HCT116 (cell line): ENCODE data around the gene ZNF581. TPM values are rescaled to one million over a fixed set of nuclear protein-coding genes. Genes with fewer than 3 reads are reported as not detected.

Source experiments
- ATAC-seq: fragments of 200-7000 bp; cut with Tn5 transposase; 2 replicates; pipeline ENCODE4 v1.9.1; 2020; ENCODE audit warnings: mild to moderate bottlenecking, moderate library complexity
- BruUV-seq: library from RNA; stranded (reverse); fragments of 400-500 nt; replicated peaks from 2 replicates; lab custom pipeline; 2021; lab: Mats Ljungman, UMichigan
- CTCF ChIA-PET: fragments of 300-600 bp; sonication (Branson Sonifier 250); formaldehyde crosslinking; loops from one replicate; lab custom pipeline; 2021; ENCODE audit warnings: antibody characterized with exemption; lab: Charles Lee
- POLR2A ChIA-PET: fragments of 300-600, 350-600 bp; sonication (Branson Sonifier 250); formaldehyde crosslinking; loops from one replicate; lab custom pipeline; 2021; ENCODE audit warnings: antibody characterized with exemption; lab: Charles Lee
- RAD21 ChIA-PET, 2 experiments: fragments of 300-600 bp; sonication (Branson Sonifier 250); formaldehyde crosslinking; loops; one replicate each; lab custom pipeline; 2023; ENCODE audit warnings: low total read pairs in 2 of 2; ENCODE audit not compliant: uncharacterized antibody in 2 of 2, unreplicated experiment in 2 of 2, low non-redundant PET in 1 of 2; lab: Charles Lee
- DNase-seq: peaks from one replicate; pipeline ENCODE4 v3.0.0-alpha.2; 2010; ENCODE audit warnings: low read depth, low spot score
- H2AFZ ChIP-seq: fragments of 200-600 bp; shearing (Covaris generic), sonication (generic); 2 replicates; pipeline ENCODE4 v1.6.1; 2017; ENCODE audit warnings: low read depth, mixed run types, mixed read lengths, antibody characterized with exemption, low read length; ENCODE audit not compliant: poor library complexity, severe bottlenecking
- H3K27ac ChIP-seq: 2 replicates; pipeline ENCODE4 v1.5.1; 2012; ENCODE audit warnings: low read depth, low read length
- H3K27me3 ChIP-seq: fragments of 200-600 bp; sonication (generic); 2 replicates; pipeline ENCODE4 v1.6.1; 2016; ENCODE audit warnings: mixed run types, low read length, mixed read lengths; ENCODE audit not compliant: insufficient read depth
- H3K36me3 ChIP-seq, 2 experiments: fragments of 200-500 bp in 1 of 2; fragments of 200-600 bp in 1 of 2; sonication (Bioruptor generic) in 1 of 2; sonication (generic) in 1 of 2; 2 replicates each; pipeline versions ENCODE4 v1.5.1 to v1.6.1; 2014 to 2016; ENCODE audit warnings: low read length in 2 of 2, inconsistent platforms in 1 of 2, mixed read lengths in 1 of 2, mixed run types in 1 of 2; ENCODE audit not compliant: insufficient read depth in 2 of 2, control insufficient read depth in 1 of 2
- H3K4me1 ChIP-seq, 2 experiments: fragments of 200-600 bp in 1 of 2; sonication (generic) in 1 of 2; 2 replicates each; pipeline versions ENCODE4 v1.5.1 to v1.6.1; 2012 to 2017; ENCODE audit warnings: low read length in 2 of 2, inconsistent platforms in 1 of 2, mild to moderate bottlenecking in 1 of 2, mixed read lengths in 1 of 2, mixed run types in 1 of 2, moderate library complexity in 1 of 2; ENCODE audit not compliant: insufficient read depth in 2 of 2, control insufficient read depth in 1 of 2
- H3K4me2 ChIP-seq: fragments of 200-600 bp; sonication (generic); 2 replicates; pipeline ENCODE4 v1.6.1; 2017; ENCODE audit warnings: mixed run types, low read length, mixed read lengths
- H3K4me3 ChIP-seq, 2 experiments: fragments of 200-600 bp in 1 of 2; sonication (generic) in 1 of 2; replicated peaks in 1 of 2; 2 replicates each; pipeline ENCODE4 v1.5.1; 2011 to 2016; ENCODE audit warnings: low read length in 2 of 2, control low read depth in 1 of 2, low read depth in 1 of 2, mild to moderate bottlenecking in 1 of 2, mixed read lengths in 1 of 2, mixed run types in 1 of 2
- H3K79me2 ChIP-seq: fragments of 200-600 bp; sonication (generic); 2 replicates; pipeline ENCODE4 v1.6.1; 2017; ENCODE audit warnings: mild to moderate bottlenecking, mixed run types, low read length, moderate library complexity, mixed read lengths; ENCODE audit not compliant: insufficient read depth
- H3K9ac ChIP-seq: fragments of 200-600 bp; sonication (generic); 2 replicates; pipeline ENCODE4 v1.6.1; 2016; ENCODE audit warnings: low read length, mixed read lengths
- H3K9me2 ChIP-seq: fragments of 200-600 bp; sonication (generic), shearing (Covaris generic); 2 replicates; pipeline ENCODE4 v1.6.1; 2017; ENCODE audit warnings: mixed run types, mild to moderate bottlenecking, moderate library complexity; ENCODE audit not compliant: insufficient read depth
- H3K9me3 ChIP-seq, 2 experiments: fragments of 200-500 bp in 1 of 2; fragments of 200-600 bp in 1 of 2; sonication (Bioruptor generic) in 1 of 2; sonication (generic) in 1 of 2; 2 replicates each; pipeline ENCODE4 v1.6.1; 2014 to 2017; ENCODE audit warnings: low read length in 2 of 2, mixed read lengths in 2 of 2, inconsistent platforms in 1 of 2, low read depth in 1 of 2, mild to moderate bottlenecking in 1 of 2, mixed run types in 1 of 2, moderate library complexity in 1 of 2; ENCODE audit not compliant: control insufficient read depth in 1 of 2, insufficient read depth in 1 of 2
- H4K20me1 ChIP-seq: fragments of 200-600 bp; sonication (generic), shearing (Covaris generic); 2 replicates; pipeline ENCODE4 v1.6.1; 2017; ENCODE audit warnings: mixed run types, mild to moderate bottlenecking, moderate library complexity; ENCODE audit not compliant: insufficient read depth
- CEBPB ChIP-seq: IDR thresholded peaks from 2 replicates; pipeline ENCODE4 v1.6.1; 2012; ENCODE audit warnings: low read depth
- EGR1 ChIP-seq: IDR thresholded peaks from 2 replicates; pipeline ENCODE4 v1.6.1; 2012; ENCODE audit warnings: low read depth
- EZH2phosphoT487 ChIP-seq: fragments of 200-600 bp; IDR thresholded peaks from 2 replicates; pipeline ENCODE4 v1.6.1; 2018; ENCODE audit warnings: antibody characterized with exemption, borderline replicate concordance
- POLR2AphosphoS5 ChIP-seq: IDR thresholded peaks from 2 replicates; pipeline ENCODE4 v1.6.1; 2011; ENCODE audit warnings: mild to moderate bottlenecking, low read depth, low read length, moderate library complexity
- SIN3A ChIP-seq: IDR thresholded peaks from 2 replicates; pipeline ENCODE4 v1.6.1; 2012; ENCODE audit warnings: low read depth
- SP1 ChIP-seq: IDR thresholded peaks from 2 replicates; pipeline ENCODE4 v1.6.1; 2012; ENCODE audit warnings: low read depth
- SRF ChIP-seq: IDR thresholded peaks from 2 replicates; pipeline ENCODE4 v1.6.1; 2012; ENCODE audit warnings: low read depth
- TCF7L2 ChIP-seq: IDR thresholded peaks from 2 replicates; pipeline ENCODE4 v1.7.0; 2011; ENCODE audit warnings: borderline replicate concordance, inconsistent platforms; ENCODE audit not compliant: insufficient read depth, insufficient read length; ENCODE audit errors: extremely low read depth
- YY1 ChIP-seq: IDR thresholded peaks from 2 replicates; pipeline ENCODE4 v1.6.1; 2011; ENCODE audit warnings: low read length, low read depth, moderate library complexity, mild to moderate bottlenecking; ENCODE audit not compliant: insufficient replicate concordance; ENCODE audit errors: extremely low read depth
- ZFX ChIP-seq: fragments of 450-650 bp; IDR thresholded peaks from 2 replicates; pipeline ENCODE4 v1.6.1; 2017
- ZNF274 ChIP-seq: fragments of 200-500 bp; sonication (Bioruptor generic); IDR thresholded peaks from 2 replicates; pipeline ENCODE4 v1.6.1; 2014; ENCODE audit warnings: mild to moderate bottlenecking, low read depth, low read length, inconsistent platforms
- intact Hi-C: fragments of 100-400 bp; cut with micrococcal nuclease; formaldehyde crosslinking; loops from 2 replicates; pipeline ENCODE4 v1.10.0; 2022
- total RNA-seq: library from RNA; stranded (reverse); gene quantifications from one replicate; pipeline ENCODE4 v1.2.1, GENCODE V29; 2021; ENCODE audit not compliant: unreplicated experiment
- TF ChIP-seq, protein P1 (sequence below), 3 experiments: fragments of 200-600 bp in 1 of 3; sonication (generic) in 1 of 3; IDR thresholded peaks in 2 of 3; conservative IDR thresholded peaks in 1 of 3; 2 replicates each; pipeline ENCODE4 v1.5.1; 2012 to 2017; ENCODE audit warnings: low read depth in 2 of 3, low read length in 2 of 3, antibody characterized with exemption in 1 of 3, borderline replicate concordance in 1 of 3, control low read depth in 1 of 3, mild to moderate bottlenecking in 1 of 3, mixed read lengths in 1 of 3, mixed run types in 1 of 3, moderate library complexity in 1 of 3; ENCODE audit not compliant: insufficient read depth in 1 of 3

ZNF581 gene
- total RNA-seq, 1 experiment from 2014 or later = 44.4 TPM

DNA sequence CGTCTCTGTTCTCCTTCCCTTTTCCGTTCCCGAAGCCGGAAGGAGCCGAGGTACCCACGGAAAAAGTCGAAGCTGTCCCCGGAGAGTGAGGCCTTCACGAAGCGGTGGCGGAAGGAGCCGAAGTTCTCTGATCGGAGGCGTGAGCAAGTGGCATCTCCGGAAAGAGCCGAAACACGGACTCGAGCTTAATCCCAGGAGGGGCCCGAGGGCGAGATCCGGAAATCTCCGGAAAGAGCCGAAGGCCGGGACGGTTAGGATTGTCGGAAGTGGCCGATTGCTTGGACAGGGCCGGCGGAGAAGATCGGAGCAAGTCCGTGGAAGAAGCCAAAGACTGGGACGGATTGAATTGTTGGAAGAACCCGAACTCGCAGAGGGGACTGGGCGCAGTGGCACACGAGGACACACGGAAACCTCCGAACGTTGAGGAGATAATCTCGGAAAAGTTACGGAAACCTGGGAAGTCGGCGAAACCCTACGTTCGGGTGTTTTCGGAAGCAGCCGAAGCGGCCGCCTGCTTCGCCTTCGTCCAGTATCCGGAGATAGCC is 10.9 kb downstream of the ZNF581 start:
- CTCF ChIA-PET = interaction anchor here (0.6 to 1.6 kb wide), 14 partner anchors 11 to 679 kb away, joined by 3 to 24 read pairs (median 4); partner anchors contain the start of genes FIZ1, ZNF581, ZNF628 and ZNF865
- Histone ChIP-seq H3K36me3 (peaks cover 3 to 8% of the 10 kb centered on the region in 2 experiments; a peak in 2 of 4 replicates), H4K20me1 (no peaks in the 10 kb centered on the region; the same call in 1 of the 2 replicates), H3K9me3 (no peaks in the 10 kb centered on the region), H3K4me1 (peaks cover 18 to 29% of the 10 kb centered on the region in 2 experiments; a peak in 3 of 4 replicates), H2AFZ (no peak overlapping the region), H3K27me3 (no peaks in the 10 kb centered on the region), H3K27ac (peak overlapping the region; percentile 85), H3K9me2 (no peaks in the 10 kb centered on the region), H3K4me2 (peak overlapping the region; percentile 79), H3K9ac (peak overlapping the region; percentile 99), H3K4me3 (peak overlapping the region; percentile 67 to 87), H3K79me2 (peaks cover 42% of the 10 kb centered on the region)
- ATAC-seq (peak; percentile 83), DNase-seq (peak; percentile 99)
- no TSS peak for BruUV-seq
- peak; percentile 4 for TF ChIP-seq YY1
- no peak for TF ChIP-seq ZFX
- RAD21 ChIA-PET = interaction anchor here in 1 of 2 experiments (0.7 kb wide), 1 partner anchor 22 kb away, joined by 6 read pairs; no protein-coding TSS in a partner anchor
- POLR2A ChIA-PET = interaction anchor here (0.7 to 2.4 kb wide), 15 partner anchors 9 to 1787 kb away, joined by 3 to 15 read pairs (median 4); partner anchors contain the start of genes FIZ1, MYADM, PPP1R12C and TMEM238
- intact Hi-C loops = no loop called here

DNA sequence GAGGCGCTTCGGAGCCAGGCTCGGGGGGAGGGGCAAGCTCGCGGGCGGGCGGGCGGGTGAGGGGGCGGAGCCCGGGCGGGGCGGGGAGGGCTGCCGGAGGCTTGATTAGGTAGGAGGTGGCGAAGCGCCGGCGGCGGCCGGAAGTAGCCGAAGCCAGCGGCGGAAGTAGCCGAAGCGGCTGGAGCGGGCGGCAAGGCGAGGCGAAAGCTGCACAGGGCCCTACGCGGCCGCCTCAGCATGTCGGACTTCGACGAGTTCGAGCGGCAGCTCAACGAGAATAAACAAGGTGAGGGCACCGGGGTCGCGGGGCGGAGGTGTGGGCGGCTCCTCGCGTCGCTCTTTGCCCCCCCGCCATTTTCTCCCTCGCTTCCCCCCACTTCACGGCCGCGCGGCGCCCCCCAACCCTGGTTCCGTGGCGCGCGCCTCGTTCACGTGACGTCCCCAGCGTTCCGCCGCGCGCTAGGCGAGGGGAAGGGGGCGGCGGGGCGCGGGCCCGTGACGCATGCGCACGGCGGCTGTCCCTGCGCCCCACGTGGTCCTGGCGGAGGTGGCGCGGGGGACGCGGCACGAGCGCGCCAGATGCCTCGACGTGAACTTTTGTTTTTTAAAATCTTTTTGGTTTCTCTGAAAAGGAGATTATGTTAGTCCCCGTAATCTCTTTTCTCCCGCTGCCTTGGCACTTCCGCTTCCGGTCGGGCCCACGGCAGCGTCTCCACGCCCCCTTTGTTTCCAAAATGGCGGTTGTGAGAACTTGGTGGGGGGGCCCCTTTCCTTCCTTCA is 11.6 kb downstream of the ZNF581 start, which contains the start of gene U2AF2:
Gene U2AF2, plus strand, starts transcription at position 168 of the 780 bp plus-strand sequence. Its CDS starts 70 bp downstream, at position 238.
- ChIA-PET POLR2A (interaction anchor here (0.7 to 2.4 kb wide), 14 partner anchors 9 to 1787 kb away, joined by 3 to 15 read pairs (median 4); partner anchors contain the start of genes FIZ1, MYADM, PPP1R12C and TMEM238), RAD21 (no interaction called here), CTCF (interaction anchor here (0.6 to 1.6 kb wide), 14 partner anchors 12 to 678 kb away, joined by 3 to 24 read pairs (median 4); partner anchors contain the start of genes FIZ1, ZNF581, ZNF628 and ZNF865)
- H2AFZ ChIP-seq = no peak within 1 kb of the TSS
- H3K9ac ChIP-seq = peak within 1 kb of the TSS; percentile 99
- H4K20me1 ChIP-seq = no peaks in the 10 kb centered on the region; the same call in 1 of the 2 replicates
- peaks cover 9 to 14% of the 10 kb centered on the region in 2 experiments; a peak in 3 of 4 replicates for H3K36me3 ChIP-seq
- no peaks in the 10 kb centered on the region for H3K27me3 ChIP-seq
- H3K9me2 ChIP-seq = no peaks in the 10 kb centered on the region
- H3K79me2 ChIP-seq = peaks cover 49% of the 10 kb centered on the region
- ATAC-seq (peak; percentile 62), DNase-seq (peak; percentile 87)
- peak within 1 kb of the TSS; percentile 93 to 94 for H3K4me3 ChIP-seq
- no peaks in the 10 kb centered on the region for H3K9me3 ChIP-seq
- intact Hi-C loops = no loop called here
- no TSS peak for BruUV-seq
- peak within 1 kb of the TSS; percentile 79 for H3K4me2 ChIP-seq
- peaks cover 18 to 29% of the 10 kb centered on the region in 2 experiments; a peak in 3 of 4 replicates for H3K4me1 ChIP-seq
- H3K27ac ChIP-seq = peak within 1 kb of the TSS; percentile 99
- 0 out of 2 replicates have a peak, but pooled peaks have one; percentile 12 for TF ChIP-seq SIN3A
- TF ChIP-seq SRF = no peak
- no peak for TF ChIP-seq SP1
- peak; percentile 74; the same call in 1 of the 2 replicates for TF ChIP-seq ZFX
- peak; percentile 94 for TF ChIP-seq YY1
- peak; percentile 86 for TF ChIP-seq POLR2AphosphoS5
- TF ChIP-seq, protein P1, sequence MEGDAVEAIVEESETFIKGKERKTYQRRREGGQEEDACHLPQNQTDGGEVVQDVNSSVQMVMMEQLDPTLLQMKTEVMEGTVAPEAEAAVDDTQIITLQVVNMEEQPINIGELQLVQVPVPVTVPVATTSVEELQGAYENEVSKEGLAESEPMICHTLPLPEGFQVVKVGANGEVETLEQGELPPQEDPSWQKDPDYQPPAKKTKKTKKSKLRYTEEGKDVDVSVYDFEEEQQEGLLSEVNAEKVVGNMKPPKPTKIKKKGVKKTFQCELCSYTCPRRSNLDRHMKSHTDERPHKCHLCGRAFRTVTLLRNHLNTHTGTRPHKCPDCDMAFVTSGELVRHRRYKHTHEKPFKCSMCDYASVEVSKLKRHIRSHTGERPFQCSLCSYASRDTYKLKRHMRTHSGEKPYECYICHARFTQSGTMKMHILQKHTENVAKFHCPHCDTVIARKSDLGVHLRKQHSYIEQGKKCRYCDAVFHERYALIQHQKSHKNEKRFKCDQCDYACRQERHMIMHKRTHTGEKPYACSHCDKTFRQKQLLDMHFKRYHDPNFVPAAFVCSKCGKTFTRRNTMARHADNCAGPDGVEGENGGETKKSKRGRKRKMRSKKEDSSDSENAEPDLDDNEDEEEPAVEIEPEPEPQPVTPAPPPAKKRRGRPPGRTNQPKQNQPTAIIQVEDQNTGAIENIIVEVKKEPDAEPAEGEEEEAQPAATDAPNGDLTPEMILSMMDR (IDR thresholded peaks at IDR 0.05 in 2 of 3, conservative IDR thresholded peaks at IDR 0.05 in 1 of 3; ENCODE audit: borderline replicate concordance in 1 of 3, insufficient read depth in 1 of 3, low read depth in 2 of 3, low read length in 2 of 3) = no peak
- no peak for TF ChIP-seq TCF7L2
- TF ChIP-seq CEBPB = no peak
- no peak for TF ChIP-seq EGR1
- TF ChIP-seq EZH2phosphoT487 = no peak
- no peak for TF ChIP-seq ZNF274
